ENCODE data around the gene HSFX2.
A peak's percentile ranks its signal among the peaks of the same experiment; 100 is the strongest.
"Not testable (repeated sequence)": the region's sequence is repeated elsewhere in the genome, so short reads cannot be mapped to it uniquely, and the experiment has no call there.

HSFX2 gene

GRCh38 chrX:149595214-149595613, at the start of gene HSFX2:
Gene HSFX2, minus strand, starts transcription at chrX:149595314. Its CDS starts 614 bp downstream, at chrX:149594700.
- DNase-seq, result not testable (repeated sequence)

- DNase-seq, result no peak
Measured at GRCh38 chrX:149643496-149643895, 48.4 kb upstream of the HSFX2 start.

GRCh38 chrX:149641835-149642234, 46.7 kb upstream of the HSFX2 start:
- no peak for DNase-seq

- no peak for DNase-seq
Measured at GRCh38 chrX:149641432-149641831, 46.3 kb upstream of the HSFX2 start.

- DNase-seq, result no peak
Measured at GRCh38 chrX:149639568-149639967, 44.5 kb upstream of the HSFX2 start.

- DNase-seq, result no peak
Measured at GRCh38 chrX:149638860-149639259, 43.7 kb upstream of the HSFX2 start.

- no peak for DNase-seq
Measured at GRCh38 chrX:149633511-149633910, 38.4 kb upstream of the HSFX2 start.

GRCh38 chrX:149631234-149632165, 36.4 kb upstream of the HSFX2 start, which contains the start of gene TMEM185A:
Gene TMEM185A, minus strand, starts transcription at chrX:149631792. Its CDS starts 212 bp downstream, at chrX:149631580.
- peak; percentile 81 for DNase-seq

GRCh38 chrX:149630681-149631233, 35.6 kb upstream of the HSFX2 start:
- no peak for DNase-seq

GRCh38 chrX:149629730-149630387, 34.7 kb upstream of the HSFX2 start:
- no peak for DNase-seq

GRCh38 chrX:149628768-149629167, 33.7 kb upstream of the HSFX2 start:
- no peak for DNase-seq

- no peak for DNase-seq
Measured at GRCh38 chrX:149628280-149628679, 33.2 kb upstream of the HSFX2 start.

- not testable (repeated sequence) for DNase-seq
Measured at GRCh38 chrX:149626829-149627228, 31.7 kb upstream of the HSFX2 start.

- DNase-seq, result not testable (repeated sequence)
Measured at GRCh38 chrX:149619662-149620061, 24.5 kb upstream of the HSFX2 start.

GRCh38 chrX:149618871-149619270, 23.8 kb upstream of the HSFX2 start:
- DNase-seq, result no peak

GRCh38 chrX:149611623-149612175, 16.6 kb upstream of the HSFX2 start:
- DNase-seq, result no peak

- DNase-seq, result no peak
Measured at GRCh38 chrX:149610511-149610910, 15.4 kb upstream of the HSFX2 start.

- no peak for DNase-seq
Measured at GRCh38 chrX:149607699-149608098, 12.6 kb upstream of the HSFX2 start.

GRCh38 chrX:149605248-149605885, 10.3 kb upstream of the HSFX2 start:
- not testable (repeated sequence) for DNase-seq

GRCh38 chrX:149598603-149599002, 3.5 kb upstream of the HSFX2 start:
- DNase-seq, result not testable (repeated sequence)

GRCh38 chrX:149595943-149596342, 829 bp upstream of the HSFX2 start:
- not testable (repeated sequence) for DNase-seq

GRCh38 chrX:149590993-149591392, 4.1 kb downstream of the HSFX2 start:
- DNase-seq, result not testable (repeated sequence)

GRCh38 chrX:149587359-149587758, 7.8 kb downstream of the HSFX2 start, which contains the start of gene MAGEA9B:
Gene MAGEA9B, minus strand, starts transcription at chrX:149587459. Its CDS starts 4,280 bp downstream, at chrX:149583179.
- not testable (repeated sequence) for DNase-seq
